ENCODE measurements around the gene GPR155.
"Not testable (repeated sequence)": the region's sequence is repeated elsewhere in the genome, so short reads cannot be mapped to it uniquely, and the experiment has no call there.

The GPR155 gene

GRCh38 chr2:174431902-174432301, 54.9 kb downstream of the GPR155 start:
- no peak for DNase-seq

- no peak for DNase-seq
Measured at GRCh38 chr2:174430066-174430465, 56.8 kb downstream of the GPR155 start.

- DNase-seq, result no peak
Measured at GRCh38 chr2:174428214-174428613, 58.6 kb downstream of the GPR155 start.

- no peak for DNase-seq
Measured at GRCh38 chr2:174412256-174412655, 74.6 kb downstream of the GPR155 start.

- not testable (repeated sequence) for DNase-seq
Measured at GRCh38 chr2:174410039-174410438, 76.8 kb downstream of the GPR155 start.

GRCh38 chr2:174403628-174404027, 83.2 kb downstream of the GPR155 start:
- no peak for DNase-seq

GRCh38 chr2:174400853-174401252, 86.0 kb downstream of the GPR155 start:
- DNase-seq, result no peak

- DNase-seq, result no peak
Measured at GRCh38 chr2:174399171-174399570, 87.7 kb downstream of the GPR155 start.

- no peak for DNase-seq
Measured at GRCh38 chr2:174397773-174398172, 89.1 kb downstream of the GPR155 start.

GRCh38 chr2:174395969-174396630, 90.7 kb downstream of the GPR155 start:
- DNase-seq, result no peak

- peak; percentile 85 for DNase-seq
Measured at GRCh38 chr2:174395284-174395968, 91.4 kb downstream of the GPR155 start, which contains the start of gene SCRN3. Gene SCRN3, plus strand, starts transcription at chr2:174395730. Its CDS starts 2,554 bp downstream, at chr2:174398284.

- DNase-seq, result no peak
Measured at GRCh38 chr2:174392706-174393105, 94.1 kb downstream of the GPR155 start.

- not testable (repeated sequence) for DNase-seq
Measured at GRCh38 chr2:174390303-174390702, 96.5 kb downstream of the GPR155 start.

- no peak for DNase-seq
Measured at GRCh38 chr2:174389542-174389941, 97.3 kb downstream of the GPR155 start.

- peak; percentile 83 for DNase-seq
Measured at GRCh38 chr2:174388706-174389105, 98.1 kb downstream of the GPR155 start.

GRCh38 chr2:174385201-174385600, 101.6 kb downstream of the GPR155 start:
- peak; percentile 79 for DNase-seq

GRCh38 chr2:174383796-174384195, 103.0 kb downstream of the GPR155 start:
- DNase-seq, result peak; percentile 90

Data from inflammatory macrophage treated with lipopolysaccharide for 4 hours (primary cell).